NCI-H524 treated with DMSO at 0.1 percent for 48 hours (cell line): ENCODE measurements around the gene CDC25C.
A peak's percentile ranks its signal among the peaks of the same experiment; 100 is the strongest.
"Not testable (repeated sequence)": the region's sequence is repeated elsewhere in the genome, so short reads cannot be mapped to it uniquely, and the experiment has no call there.

Experiments used
- DNase-seq: peaks from one replicate; lab custom pipeline; 2025; lab: John Stamatoyannopoulos, UW

CDC25C gene

DNA sequence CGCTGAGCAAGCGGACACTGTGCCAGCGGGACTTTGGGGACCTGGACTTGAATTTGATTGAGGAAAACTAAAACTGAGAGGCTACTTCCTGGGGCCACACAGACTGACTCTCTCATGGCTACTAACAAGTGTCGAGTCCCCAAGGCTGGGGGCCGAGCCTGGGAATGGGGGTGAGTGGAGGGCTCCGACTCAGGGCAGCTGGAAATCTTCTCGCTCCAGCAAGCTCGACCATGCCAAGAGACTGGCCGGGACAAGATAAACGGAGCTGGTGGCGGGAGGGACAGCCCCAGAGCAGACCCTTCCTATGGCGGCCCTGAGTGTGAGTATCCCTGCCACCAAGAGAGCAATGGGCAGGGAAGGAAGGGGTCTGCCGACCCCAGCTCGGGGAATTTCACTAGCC lies 15.3 kb upstream of the CDC25C start:
- DNase-seq = no peak

DNA sequence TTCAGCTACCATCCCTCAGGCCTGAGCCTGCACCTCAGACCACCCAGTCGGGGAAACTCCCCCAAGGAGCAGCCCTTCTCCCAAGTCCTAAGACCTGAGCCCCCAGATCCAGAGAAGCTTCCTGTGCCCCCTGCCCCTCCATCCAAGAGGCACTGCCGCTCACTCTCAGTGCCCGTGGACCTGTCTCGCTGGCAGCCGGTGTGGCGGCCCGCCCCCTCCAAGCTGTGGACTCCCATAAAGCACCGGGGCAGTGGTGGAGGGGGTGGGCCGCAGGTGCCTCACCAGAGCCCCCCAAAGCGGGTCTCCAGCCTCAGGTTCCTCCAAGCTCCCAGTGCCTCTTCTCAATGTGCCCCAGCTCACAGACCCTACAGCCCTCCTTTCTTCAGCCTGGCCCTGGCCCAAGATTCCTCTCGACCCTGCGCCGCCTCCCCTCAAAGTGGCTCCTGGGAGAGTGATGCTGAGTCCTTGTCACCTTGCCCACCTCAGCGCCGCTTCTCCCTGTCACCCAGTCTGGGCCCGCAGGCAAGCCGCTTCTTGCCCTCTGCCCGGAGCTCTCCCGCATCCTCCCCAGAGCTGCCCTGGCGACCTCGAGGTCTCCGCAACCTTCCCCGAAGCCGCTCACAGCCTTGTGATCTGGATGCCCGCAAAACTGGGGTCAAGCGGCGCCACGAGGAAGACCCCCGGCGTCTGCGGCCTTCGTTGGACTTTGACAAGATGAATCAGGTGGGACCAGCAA lies 13.5 kb upstream of the CDC25C start:
- no peak for DNase-seq

DNA sequence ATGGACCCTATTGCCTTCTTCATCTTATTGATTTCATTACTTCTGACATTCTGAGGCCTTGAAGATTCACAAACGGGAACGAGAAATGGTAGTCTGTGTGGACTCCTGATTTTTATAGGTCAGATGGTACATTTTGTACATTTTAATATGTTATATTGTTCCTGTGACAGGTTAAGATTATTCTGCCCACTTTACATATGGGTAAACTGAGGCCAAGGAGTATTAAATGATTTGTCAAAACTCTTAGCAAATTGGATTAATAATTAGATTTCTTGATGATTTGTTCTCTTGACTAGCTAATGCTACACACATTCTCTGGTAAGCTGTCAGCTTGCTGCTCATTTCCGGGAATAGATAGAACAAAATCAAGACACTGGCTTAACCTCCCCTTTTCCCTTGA lies 8.4 kb upstream of the CDC25C start:
- no peak for DNase-seq

DNA sequence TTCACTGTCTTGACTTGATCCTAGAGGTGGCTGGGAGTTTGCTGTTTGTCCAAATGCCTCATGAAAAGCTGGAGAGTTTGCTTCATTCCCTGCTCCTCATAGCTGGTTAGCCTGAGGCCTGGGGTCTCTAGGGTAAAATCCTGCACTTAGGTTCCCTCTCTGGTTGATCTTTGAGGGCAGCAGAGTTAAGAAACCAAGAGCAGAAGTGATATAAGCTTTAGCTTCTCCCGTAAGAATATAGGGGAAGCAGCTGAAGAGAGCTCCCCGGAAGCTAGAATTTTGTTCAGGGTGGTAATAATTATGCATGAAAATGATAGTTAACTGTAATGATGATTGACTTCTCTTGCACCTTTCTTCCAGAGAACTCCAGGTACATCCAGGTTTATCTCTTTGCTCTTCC lies 7.9 kb upstream of the CDC25C start:
- no peak for DNase-seq

DNA sequence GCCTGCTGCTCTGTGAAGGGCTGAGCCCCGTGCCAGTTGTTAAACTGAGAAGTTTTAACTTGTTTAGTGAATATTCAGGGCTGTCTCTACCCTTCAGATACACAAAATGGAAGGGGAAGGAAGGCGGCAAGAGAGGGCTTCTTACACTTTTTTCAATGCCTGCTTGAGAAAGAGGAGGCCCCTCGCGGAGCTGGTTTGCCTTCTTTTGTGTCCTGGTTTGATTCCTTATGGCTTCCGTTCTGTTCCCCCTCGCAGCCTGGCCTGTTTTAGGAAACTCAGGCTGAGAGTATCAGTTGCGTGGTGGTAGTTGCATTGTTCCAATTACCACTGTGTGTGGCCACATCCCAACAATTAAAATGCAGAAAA lies 7.5 kb upstream of the CDC25C start:
- no peak for DNase-seq

DNA sequence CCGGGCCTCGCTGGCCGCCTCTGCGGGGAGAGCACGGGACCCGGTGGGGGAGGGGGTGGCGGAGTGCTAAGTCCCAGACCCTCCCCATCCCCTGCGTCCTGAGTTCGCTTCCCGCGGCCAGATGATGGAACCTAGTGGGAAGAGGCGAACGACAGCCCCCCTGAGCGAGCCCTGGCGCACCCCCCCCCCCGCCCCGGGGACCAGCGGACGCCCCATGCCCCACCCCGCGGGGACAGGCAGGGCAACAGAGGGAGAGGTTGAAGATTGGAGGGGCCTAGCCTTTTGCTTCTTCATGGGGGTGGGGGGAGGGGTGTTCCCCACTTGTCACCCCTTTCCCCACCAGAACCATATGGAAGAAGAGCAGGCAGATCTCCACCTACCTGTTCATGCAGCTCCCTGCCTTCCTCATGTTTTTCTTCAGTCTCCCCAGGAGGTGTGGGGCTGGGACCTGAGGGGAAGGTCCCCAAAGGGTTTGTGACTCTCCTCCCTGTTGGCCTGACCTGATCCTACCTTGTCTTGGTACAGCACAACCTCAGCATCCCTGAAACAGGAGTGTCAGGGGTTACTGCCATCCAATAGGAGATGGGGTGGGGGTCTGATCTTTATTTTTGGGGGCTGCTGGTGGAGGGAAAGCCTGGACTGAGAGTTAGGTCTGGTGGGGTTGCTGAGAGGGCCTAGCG lies 6.9 kb upstream of the CDC25C start:
- DNase-seq = no peak

DNA sequence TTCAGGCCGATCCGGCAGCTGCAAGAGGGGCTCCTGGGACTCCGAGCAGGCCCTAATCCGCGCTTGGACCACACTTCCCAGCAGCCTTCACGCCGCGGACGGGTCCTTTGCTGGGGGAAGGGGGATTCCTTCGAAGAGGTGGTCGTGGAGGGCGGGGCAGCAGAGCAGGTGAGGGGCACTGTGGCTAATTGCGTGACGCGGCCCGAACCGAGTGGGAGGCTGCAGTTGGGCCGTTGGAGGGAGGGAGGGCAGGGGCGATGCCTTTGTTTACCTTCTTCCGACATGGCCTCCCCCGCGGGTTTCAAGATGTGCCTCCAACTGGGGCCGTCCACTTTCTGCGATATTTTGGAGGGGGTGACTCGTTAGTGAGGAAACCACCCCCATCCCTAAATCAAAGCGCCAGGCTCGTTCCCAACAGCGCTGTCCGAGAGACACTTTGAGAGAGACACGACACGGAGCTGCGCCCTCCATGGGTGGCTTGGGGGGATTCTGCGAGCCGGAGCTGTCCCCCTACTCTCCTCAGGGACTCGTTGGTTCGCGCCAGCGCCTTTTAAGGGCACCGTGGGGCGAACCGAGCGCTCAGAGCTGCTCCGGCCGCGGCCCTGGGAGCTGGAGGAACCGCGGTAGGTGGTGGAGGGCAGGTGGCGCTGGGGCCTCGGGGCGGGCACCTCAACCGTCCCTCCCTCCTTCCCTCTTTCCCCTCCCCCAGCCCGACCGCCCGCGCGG lies 6.2 kb upstream of the CDC25C start, which contains the start of gene FAM53C:
TSS of gene FAM53C (plus strand) at position 582 of the 726 bp plus-strand sequence. CDS start 3,070 bp downstream, outside the sequence.
- DNase-seq = peak; percentile 41

DNA sequence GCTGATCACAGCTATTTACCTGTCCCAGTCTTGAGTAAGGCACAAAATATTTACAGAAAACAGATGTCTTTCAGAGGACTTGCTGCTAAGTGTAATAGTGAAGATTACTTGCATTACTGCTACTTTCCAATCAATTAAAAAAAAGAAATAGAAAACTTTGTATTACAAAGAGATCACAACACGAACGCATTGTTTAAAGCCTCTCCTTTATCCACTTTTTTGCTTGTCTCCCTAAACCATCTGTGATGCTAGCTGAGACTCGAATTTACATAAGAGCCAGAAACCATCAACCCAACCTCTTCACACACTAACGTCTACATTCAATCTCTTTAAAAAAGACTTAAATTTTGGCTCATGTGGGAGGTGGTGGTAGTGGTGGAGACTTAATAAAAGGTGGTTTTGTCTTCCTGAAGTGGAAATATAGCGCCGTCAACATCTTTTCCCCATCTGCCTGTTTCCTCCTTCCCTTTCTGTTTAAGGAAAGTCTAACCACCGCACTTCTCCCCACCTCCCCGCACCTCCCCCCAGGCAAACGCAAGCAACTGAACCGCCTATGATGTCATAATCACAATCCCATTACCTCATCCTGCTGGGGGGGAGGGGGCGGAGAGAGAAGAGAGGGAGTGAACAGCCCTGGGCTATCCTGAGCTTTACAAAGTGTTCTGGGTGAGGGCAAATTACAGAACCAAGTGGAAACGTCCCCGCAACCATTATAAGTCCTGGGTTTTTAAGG lies 5.5 kb upstream of the CDC25C start:
- DNase-seq = no peak

DNA sequence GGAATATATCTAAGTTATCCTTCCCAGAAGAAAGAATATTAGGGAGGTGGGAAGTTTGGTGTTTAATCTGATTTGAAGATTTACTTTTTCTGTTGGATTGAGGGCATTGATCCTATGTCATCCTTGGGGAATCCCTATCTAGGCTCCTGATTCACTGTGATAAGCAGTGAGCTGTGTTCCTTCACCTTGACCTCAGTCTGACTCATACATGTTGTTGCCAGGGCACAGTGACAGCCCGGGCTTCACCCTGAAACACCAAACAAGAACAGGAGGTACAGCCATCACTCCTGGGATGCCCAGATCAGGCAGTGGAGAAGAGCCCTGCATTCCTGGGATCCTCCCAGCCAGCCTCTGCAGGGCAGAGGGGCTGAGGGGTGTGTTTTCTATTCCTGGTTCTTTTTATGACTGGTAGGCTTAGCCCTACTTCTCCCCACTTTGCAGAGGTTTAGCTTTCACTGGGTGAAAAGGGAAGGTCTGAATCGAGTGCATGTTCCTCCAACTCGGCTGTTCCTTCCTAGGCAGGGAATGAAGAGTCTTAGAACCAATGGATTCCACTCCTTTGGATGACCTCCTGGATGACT lies 3.4 kb upstream of the CDC25C start:
- no peak for DNase-seq

DNA sequence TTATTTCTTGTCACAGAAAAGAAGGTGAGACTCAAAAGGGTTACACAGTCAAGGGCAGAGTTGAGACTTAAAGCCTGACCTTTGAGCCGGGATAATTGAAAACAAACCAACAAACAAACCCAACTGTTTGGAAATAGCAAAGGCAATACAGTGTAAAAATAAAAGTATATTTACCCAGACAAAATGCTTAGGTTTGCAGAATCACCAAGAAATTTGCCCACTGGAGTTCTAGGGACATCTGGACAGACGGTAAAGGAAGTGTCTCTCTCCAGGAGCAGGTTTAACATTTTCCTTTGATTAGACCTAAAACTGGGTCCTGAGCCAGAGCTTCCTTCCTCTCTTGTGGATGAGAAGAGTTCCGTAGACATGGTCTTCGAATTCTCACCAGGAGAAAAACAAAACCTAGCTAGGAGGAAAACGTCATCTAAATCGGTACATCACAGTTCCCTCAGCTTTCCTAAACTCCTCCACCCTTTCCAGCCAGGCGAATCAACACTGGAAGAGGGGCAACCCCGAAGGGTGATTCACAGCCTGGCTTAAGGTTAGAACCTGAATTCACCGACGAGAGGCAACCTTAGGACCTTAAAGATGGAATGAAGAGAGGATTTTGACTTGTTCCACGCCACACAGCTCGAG lies 673 bp downstream of the CDC25C start:
- DNase-seq = no peak

DNA sequence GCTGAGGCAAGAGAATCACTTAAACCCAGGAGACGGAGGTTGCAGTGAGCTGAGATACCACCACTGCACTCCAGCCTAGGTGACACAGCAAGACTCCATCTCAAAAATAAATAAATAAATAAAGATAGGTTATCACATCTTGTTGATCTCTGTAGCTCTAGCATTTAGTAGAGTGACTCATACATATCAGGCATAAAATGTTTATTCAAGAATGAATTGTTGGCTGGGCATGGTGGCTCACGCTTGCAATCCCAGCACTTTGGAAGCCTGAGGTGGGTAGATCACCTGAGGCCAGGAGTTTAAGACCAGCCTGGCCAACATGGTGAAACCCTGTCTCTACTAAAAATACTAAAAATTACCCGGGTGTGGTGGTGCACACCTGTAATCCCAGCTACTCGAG lies 13.4 kb downstream of the CDC25C start:
- DNase-seq = not testable (repeated sequence)

DNA sequence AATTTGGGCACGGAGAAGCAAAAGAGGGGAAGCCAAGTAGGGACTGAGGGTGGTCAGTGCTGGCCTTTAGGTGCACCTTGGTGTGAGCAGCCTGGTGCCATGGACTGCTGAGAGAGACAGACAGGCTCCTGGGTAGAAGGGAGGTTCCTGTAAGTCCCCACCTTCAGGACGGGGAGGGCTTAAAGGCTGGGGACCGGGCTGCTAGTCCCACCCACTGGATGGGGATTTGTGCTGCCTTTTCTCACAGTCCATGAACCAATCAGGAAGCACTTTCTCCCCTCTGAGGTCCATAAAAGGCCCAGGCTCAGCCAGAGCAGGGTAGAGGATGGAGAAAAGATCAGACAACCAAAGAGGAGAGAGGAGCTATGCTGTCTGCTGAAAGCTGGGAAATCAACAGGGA lies 15.2 kb downstream of the CDC25C start:
- no peak for DNase-seq

DNA sequence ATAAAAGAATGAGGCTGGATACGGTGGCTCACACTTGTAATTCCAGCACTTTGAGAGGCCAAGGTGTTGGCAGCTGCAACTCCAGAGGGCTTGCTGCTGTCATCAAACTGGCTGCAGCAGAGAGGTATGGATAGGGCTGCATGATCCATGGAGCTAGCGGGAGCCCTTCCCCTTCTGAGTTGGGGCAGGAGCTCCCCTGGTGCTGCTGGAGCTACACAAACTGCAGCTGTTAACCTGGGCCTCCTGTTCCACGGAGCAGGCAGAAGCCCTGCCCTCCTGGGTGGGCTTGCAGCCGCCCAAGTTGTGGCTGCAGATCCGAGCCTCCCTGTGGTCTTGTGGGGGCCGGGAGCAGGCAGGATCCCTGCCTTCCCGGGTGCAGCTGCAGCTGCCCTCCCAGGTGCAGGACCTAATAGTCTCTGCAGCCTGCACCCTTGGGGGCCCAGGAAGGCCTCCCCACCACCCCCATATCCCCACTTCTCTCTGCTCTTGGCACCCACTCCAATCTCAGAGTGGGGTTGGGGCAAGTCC lies 15.8 kb downstream of the CDC25C start:
- DNase-seq = no peak

DNA sequence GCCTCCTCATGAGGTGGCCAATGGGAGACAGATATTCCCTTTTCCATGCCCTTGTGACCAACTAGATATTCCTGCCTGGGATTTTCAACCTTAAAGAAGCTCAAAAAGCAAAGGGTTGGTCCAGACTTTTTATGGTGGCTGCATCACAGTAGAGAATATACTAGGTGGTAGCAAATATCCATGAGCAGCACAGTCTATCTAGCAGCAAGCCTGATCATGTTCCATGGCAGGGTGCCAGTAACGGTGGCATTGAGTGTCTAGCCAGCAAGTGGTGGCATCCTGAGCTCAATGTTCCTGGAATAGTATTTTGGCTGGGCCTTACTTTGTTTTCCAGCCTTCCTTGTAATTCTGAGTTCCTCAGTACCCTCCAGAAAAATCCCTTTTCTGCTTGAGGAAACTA lies 25.8 kb downstream of the CDC25C start:
- no peak for DNase-seq

DNA sequence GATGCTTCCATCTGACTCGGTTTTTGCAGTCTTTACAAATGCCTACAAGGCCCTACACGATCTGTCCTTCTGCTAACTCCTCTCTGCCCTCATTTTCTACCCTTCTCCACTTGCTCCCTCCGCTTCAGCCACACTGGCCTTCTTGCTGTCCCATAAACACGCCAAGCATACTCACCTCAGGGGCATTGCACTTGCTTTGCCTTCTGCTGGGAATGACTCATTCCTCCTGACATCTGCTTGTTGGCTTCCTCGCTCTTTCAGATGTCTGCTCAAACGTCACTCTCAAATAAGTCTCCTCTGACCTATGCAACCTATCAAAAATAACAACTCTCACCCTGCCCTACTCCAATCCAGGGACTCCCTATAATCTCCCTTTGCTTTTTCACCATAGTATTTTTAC lies 28.2 kb downstream of the CDC25C start:
- no peak for DNase-seq

DNA sequence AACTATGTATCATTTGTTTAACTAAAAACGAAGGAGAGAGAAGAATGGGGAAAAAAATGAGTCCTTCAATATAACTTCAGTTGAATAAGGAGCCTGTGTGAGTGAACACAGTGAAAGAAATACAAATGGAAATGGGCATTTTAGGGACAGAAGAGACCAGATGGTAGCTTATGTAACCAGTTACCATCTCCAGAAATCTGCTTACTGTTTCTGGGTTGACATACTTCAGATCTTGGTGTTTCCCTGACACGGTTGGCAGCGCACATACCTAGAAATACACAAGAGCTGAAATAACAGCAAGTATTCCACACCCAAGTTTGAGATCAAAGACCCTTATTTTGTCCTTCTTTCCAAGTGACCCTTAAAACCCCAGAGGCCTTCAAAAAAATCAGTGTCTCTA lies 42.3 kb downstream of the CDC25C start:
- DNase-seq = no peak

DNA sequence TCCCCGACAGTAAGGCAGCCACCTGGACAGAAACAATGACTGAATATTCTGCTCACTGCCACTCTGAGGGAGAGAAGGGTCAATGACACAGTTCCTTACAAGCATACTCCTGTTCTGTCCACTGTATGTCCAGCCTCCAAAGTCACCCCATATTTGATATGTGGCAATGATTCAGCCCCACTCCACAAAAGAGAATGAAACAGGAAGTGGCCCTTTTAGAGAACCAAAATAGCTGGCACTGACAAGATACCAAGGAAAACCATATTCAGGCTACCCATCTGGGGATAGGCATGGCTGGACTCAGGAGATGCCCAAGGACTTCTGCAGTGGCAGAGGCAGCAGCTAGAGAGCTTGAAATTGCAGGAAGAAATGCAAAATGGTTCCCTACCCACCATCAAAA lies 44.4 kb downstream of the CDC25C start:
- no peak for DNase-seq

DNA sequence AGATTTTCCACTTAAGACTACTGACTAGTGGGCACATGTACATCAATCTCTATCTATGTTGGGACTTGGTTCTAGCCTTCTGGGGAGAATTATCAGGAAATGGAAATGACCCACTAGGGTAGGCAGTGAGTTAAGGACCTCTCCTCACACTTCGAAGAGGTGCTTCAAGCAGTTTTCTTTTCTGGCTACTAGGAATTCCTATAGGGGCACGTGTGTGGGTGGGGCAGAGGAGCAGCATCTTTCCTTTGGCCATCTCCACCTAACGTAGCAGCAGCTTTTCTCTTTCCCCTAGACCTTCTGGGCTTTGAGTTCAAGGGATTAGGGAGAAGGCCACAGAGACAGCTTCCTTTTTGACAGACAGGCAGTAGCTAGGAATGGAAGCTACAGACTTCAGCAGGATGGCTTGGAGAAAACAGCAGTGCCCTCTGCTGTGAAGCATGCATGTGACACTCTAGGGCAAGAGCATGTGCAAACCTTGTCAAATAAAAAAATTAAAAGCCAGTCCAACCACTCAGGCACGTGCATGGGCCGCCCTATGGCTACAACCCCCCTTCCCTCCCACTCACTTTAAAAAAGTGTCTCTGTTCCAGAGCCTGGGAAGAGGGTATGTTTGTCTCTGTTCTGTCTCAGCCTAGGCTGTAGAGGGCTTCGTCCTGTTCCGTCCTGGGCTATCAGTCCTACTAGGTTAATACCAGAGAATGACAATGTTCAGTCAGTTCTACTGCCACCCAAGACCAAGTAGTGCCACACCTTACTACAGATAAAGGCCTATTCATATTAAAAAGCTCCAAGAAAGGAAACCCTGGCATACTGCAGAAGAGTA lies 48.5 kb downstream of the CDC25C start:
- no peak for DNase-seq

DNA sequence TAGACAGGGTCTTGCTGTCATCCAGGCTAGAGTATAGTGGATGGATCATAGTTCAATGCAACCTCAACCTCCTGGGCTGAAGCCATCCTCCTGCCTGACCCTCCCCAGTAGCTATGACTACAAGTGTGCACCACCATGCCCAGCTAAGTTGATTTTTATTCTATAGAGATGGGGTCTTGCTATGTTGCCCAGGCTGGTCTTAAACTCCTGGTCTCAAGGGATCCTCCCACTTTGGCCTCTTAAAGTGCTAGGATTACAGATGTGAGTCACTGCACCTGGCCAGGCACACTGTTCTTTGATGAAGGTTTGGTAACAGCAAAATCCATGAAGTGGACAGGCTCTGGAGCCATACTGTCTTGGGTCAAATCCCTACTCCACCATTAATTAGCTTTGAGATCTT lies 50.7 kb downstream of the CDC25C start:
- DNase-seq = no peak

DNA sequence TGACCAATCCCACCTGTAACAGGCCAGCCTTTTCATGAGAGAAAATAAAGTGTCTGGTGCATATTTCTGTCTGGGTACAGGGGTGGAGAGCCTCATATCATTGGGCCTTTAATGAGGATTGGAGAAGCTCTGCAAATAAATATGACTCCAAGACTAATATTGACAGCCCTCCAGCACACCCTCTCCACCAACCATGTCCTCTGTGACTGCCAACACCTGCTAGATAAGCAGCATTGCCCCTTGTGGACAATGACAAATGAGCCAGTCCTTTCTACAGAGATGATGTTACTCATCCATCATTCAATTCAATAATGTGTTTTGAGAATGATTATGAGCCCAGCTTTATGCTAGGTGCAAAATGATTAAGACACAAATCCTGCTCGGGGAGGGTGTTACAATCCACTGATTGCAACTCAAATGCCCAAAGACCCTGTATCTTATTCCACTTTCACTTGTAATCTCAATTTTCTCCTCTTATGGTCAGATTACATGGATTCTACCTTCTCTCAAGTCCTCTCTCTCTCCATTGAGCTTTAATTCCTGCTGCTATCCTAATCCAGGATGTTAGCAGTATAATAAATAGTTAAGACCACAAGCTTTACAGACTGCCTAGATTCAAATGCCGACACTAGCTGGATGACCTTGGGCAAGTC lies 55.1 kb downstream of the CDC25C start:
- no peak for DNase-seq
